Hindlimb muscle (tissue), 1 donor: ENCODE data around the gene KCNIP4. TPM values are rescaled to one million over a fixed set of nuclear protein-coding genes. Genes with fewer than 3 reads are reported as not detected.
"Not testable (repeated sequence)": the region's sequence is repeated elsewhere in the genome, so short reads cannot be mapped to it uniquely, and the experiment has no call there.

Experiments
- DNase-seq: peaks from one replicate; pipeline ENCODE4 v3.0.0-alpha.2; 2013
- polyA plus RNA-seq: library from polyadenylated mRNA; unstranded; fragments of 120-200 nt; gene quantifications from one replicate; pipeline ENCODE4 v1.2.1, GENCODE V29; 2013; ENCODE audit not compliant: insufficient read length

The KCNIP4 gene
- polyA plus RNA-seq, 1 donor = 1.8 TPM

GRCh38 chr4:20831746-20832145 is 1116.8 kb downstream of the KCNIP4 start:
- DNase-seq = no peak

DNA sequence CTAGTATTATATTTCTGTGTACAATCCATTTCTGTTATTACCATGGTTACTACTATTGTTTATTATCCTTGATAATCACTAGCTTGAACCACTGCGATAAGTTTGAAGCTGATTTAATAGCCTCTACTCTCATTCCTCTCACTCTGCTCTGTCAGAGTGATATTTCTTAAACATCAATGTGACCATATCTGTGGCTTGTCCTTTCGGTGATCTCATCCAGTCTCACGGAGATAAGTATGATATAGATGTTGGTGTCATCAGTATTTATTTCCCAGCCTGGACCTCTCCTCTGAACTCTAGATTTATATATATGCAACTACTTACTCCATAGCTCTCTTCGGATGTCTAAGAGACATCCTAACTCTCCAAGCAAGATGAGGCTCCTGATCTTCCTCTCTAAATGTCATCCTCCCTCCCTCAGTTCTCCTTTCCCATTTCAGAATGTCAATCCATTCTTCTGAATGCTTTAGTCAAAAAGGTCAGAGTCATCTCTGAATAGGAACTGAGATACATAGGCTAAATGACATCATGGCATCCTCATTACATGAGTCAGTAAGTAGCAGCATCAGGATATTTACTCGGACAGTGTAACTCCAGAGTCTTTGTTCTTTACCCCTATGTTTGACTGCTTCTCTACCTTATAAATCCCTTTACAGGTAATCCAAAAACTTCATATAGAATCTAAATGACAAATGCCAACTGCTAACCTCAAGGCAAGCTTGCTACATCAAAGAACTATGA is 1118.8 kb downstream of the KCNIP4 start:
- DNase-seq = no peak

DNA sequence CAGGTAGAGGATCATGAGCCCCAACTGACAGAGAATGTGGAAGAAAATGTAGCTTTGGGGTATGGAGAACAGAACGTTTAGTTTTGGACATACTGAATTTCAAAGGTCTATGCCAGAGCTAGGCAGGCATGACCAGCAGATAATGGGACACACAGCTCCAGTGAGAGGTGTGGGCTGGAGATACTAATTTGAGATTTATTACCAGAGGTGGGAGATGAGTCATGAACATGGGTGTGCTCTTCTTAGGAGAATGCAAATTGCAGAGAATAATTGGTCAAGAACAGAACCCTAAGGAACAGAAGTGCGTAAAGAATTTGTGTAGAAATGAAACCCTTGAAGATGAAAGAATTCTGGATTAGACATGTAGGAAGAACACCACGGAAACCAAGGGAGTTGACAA is 1123.1 kb downstream of the KCNIP4 start:
- no peak for DNase-seq

- no peak for DNase-seq
Observed at GRCh38 chr4:20816287-20816686, 1132.3 kb downstream of the KCNIP4 start.

DNA sequence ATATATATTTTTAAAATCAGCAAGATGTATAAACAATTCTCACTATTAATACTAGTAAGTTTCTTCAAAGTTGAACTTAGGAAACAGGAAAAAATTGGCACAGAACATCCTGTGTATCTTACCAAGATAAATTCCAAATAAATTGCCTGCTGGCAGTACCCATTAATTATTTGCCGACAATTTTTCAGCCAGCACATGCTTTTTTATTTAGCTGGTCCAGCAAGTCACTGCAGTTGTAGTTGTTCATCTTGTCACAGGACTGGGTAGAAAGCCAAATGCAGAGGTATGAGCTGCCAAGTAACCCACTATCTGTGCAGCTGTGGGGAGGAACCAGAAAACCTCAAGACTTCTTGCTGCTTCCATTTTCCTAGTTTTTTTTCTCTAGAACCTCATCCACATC is 1134.9 kb downstream of the KCNIP4 start:
- DNase-seq = no peak

- DNase-seq = no peak
Observed at GRCh38 chr4:20809812-20810211, 1138.8 kb downstream of the KCNIP4 start.

DNA sequence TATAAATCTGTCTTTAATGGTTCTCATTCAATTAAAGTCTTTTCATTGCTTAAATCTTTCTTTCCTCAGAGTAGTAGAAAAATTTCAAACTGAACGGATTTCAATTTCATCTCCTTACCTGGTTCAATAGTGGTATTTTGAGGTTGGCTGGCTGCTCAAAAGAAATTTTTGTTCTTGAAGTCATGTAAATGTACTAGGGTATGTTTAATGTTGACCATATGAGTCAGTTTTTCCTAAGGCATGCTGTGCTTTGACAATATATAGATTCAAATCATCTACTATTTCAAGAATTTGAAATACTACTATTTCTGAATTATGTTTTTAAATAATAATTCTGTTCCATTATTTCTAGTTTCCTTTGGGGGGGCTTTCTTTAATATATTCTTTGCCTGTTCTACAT is 1142.9 kb downstream of the KCNIP4 start:
- no peak for DNase-seq

- DNase-seq = no peak
Observed at GRCh38 chr4:20787940-20788665, 1160.5 kb downstream of the KCNIP4 start.

GRCh38 chr4:20783134-20783533 is 1165.4 kb downstream of the KCNIP4 start:
- DNase-seq = not testable (repeated sequence)

DNA sequence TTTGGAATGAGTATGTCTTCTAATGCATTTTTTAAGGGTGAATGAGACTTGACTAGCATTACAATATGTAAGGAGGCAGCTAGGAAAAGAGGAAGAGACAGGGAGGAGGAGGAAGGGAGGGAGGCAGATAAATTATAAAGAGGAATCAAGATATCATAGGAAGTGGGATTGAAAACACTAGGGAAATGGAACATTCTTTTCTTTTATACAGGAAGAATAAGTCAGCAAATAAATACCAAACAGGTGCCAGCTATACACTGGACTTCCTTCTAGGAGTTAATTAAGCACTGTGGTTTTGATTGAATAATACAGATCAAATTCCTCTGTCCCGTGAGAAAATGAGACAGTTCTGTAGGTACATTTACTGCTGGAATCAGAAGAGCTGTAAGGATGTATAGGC is 1169.7 kb downstream of the KCNIP4 start:
- no peak for DNase-seq

GRCh38 chr4:20773144-20773997 is 1175.2 kb downstream of the KCNIP4 start:
- peak; percentile 48 for DNase-seq

GRCh38 chr4:20764366-20764992 is 1184.1 kb downstream of the KCNIP4 start:
- DNase-seq = no peak

DNA sequence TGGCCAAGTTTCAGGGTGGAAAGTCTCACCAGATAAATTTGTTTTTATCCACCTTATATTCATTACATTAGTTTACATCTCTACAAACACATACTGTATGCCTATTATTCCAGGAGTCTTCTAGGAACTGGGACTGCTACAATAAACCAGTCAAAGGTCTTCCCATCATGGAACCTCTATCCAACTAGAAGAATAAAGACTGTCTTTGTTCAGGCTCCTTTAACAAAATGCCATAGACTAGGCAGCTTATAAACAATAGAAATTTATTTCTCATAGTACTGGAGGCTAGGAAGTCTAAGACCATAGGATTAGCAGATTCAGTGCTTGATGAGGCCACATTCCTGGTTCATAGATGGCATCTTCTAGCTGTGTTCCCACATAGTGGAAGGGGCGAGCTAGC is 1186.7 kb downstream of the KCNIP4 start:
- no peak for DNase-seq

GRCh38 chr4:20761382-20761781 is 1187.2 kb downstream of the KCNIP4 start:
- no peak for DNase-seq

DNA sequence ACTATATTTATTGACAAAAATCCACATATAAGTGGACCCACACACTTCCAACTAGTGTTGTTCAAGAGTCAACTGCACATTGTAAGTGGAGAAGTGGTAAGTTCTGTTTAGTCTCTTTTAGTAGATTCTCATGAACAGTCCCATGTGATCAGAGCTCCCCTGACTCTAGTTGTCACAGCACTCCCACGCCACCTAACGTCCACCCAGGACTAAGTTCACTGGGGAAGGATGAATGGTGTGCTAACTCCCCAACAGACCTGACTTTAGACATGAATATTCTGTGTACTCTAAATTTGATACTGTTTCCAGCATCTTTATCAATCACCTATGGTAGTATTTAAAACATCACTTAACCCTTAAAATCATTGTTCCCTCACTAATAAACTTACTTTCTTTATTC is 1188.5 kb downstream of the KCNIP4 start:
- DNase-seq = no peak

- DNase-seq = no peak
Observed at GRCh38 chr4:20754036-20754435, 1194.5 kb downstream of the KCNIP4 start.

DNA sequence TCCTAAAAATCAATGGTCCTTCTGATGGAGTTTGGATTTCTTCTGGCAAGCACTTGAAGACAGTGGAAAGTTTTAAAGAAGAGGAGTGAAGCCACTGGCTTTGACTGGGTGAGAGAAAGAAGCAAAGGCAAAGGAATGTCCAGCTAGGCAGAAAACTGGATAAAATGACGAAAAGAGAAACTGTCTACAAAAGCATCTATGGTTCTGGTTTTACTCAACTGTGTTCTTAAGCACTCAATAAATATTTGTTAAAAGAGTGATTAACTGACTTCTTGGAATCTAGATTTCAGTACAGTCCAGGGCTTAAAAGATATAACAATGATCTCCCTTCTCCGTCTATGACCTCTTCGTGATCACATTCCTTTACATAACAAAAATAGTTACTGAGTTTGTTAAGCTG is 1195.9 kb downstream of the KCNIP4 start:
- DNase-seq = no peak

DNA sequence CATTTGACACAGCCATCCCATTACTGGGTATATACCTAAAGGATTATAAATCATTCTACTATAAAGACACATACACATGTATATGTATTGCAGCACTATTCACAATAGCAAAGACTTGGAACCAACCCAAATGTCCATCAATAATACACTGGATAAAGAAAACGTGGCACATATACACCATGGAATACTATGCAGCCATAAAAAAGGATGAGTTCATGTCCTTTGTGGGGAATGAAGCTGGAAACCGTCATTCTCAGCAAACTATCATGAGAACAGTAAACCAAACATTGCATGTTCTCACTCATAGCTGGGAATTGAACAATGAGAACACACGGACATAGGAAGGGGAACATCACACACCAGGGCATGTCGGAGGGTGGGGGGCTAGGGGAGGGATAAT is 1202.6 kb downstream of the KCNIP4 start:
- DNase-seq = not testable (repeated sequence)

GRCh38 chr4:20735931-20736330 is 1212.6 kb downstream of the KCNIP4 start:
- no peak for DNase-seq

DNA sequence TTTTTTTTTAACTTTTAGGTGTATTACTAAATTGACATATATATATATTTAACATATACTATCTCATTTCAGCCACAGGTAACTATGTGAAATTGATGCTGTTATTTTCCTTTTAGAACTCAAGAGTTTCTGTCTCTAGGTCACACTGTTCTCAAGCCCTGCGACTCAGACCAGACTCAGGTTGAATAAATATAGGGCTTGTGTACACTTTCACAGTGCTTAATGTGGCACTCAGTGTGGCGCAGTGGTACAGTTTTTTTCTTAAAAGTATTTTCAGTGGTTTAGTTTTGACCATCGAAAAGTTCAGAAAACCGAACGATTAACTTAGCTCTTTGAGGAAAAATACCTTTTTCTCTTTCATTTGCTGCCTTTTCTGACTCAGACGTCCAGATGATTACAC is 1223.7 kb downstream of the KCNIP4 start:
- no peak for DNase-seq

DNA sequence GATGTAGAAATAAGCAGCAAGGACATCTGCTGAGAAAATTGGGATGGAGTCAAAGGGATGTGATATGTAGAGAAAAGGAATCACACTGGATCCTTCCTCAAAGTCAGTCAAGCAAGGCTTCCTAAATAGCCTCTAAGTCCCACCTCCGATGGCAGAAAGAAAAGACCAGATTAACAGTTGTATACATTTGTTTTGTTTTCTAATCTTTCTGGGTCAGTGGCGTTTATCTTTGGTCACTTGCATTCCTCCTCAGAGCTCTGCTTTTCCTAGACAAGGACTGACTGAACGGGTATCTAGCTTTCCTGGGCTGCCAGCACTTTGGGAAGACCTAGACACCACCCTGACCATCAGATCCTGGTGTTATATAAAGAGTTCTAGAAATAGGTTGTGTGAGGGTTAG is 1225.1 kb downstream of the KCNIP4 start:
- DNase-seq = no peak

GRCh38 chr4:20723019-20723418 is 1225.6 kb downstream of the KCNIP4 start:
- DNase-seq = no peak

- no peak for DNase-seq
Observed at GRCh38 chr4:20711335-20711734, 1237.2 kb downstream of the KCNIP4 start.
